H1 (cell line): Measurements from ENCODE around the gene YEATS2. TPM values are rescaled to one million over a fixed set of nuclear protein-coding genes. Genes with fewer than 3 reads are reported as not detected.

ENCODE experiments used
- GTF2F1 ChIP-seq: IDR thresholded peaks from 2 replicates; pipeline ENCODE4 v1.6.1; 2012; ENCODE audit warnings: low read depth, low read length, improper control_type of control experiment, borderline replicate concordance
- MAFK ChIP-seq: IDR thresholded peaks from 2 replicates; pipeline ENCODE4 v1.6.1; 2012; ENCODE audit warnings: low read depth, mild to moderate bottlenecking, improper control_type of control experiment, low read length
- SRF ChIP-seq: IDR thresholded peaks from 2 replicates; pipeline ENCODE4 v1.6.1; 2011; ENCODE audit warnings: mild to moderate bottlenecking, low read depth, low read length, moderate library complexity
- TEAD4 ChIP-seq: IDR thresholded peaks from 2 replicates; pipeline ENCODE4 v1.6.1; 2012; ENCODE audit warnings: low read depth, low read length, inconsistent platforms, mixed read lengths
- polyA plus RNA-seq, 7 experiments: library from polyadenylated mRNA; depleted of rRNA in 3 of 7; stranded (reverse) in 5 of 7; unstranded in 2 of 7; fragments of >200 nt in 5 of 7; fragments of 200-250 nt in 2 of 7; gene quantifications; 1 replicate in 5 of 7; 2 replicates in 1 of 7; 4 replicates in 1 of 7; pipeline versions ENCODE4 v1.2.1 to v1.2.3, GENCODE V29; 2011 to 2013; ENCODE audit warnings: missing spikeins in 2 of 7, mixed read lengths in 2 of 7
- total RNA-seq: library from RNA; stranded (reverse); fragmentation: NEBNext Ultra II Directional; extraction: Animal tissue kit (Norgen Biotek cat#: 25700); gene quantifications from 2 replicates; pipeline ENCODE4 v1.2.1, GENCODE V29; 2021

Gene YEATS2
- total and polyA plus RNA-seq, 2 of the 8 experiments (the other 6 are each of a cell fraction or from before 2014, with no cell fraction given), result 35.3 to 53.7 TPM

GRCh38 chr3:183839751-183840150 is 142.2 kb downstream of the YEATS2 start (continued):
- TF ChIP-seq TEAD4 (no peak), GTF2F1 (no peak), SRF (no peak), MAFK (no peak)
